Neural progenitor cell (in vitro differentiated cells): ENCODE results near the gene KNL1. TPM values are rescaled to one million over a fixed set of nuclear protein-coding genes. Genes with fewer than 3 reads are reported as not detected.
A peak's percentile ranks its signal among the peaks of the same experiment; 100 is the strongest.

Source experiments
- DNase-seq: peaks from one replicate; pipeline ENCODE4 v3.0.0-alpha.2; 2016; ENCODE audit warnings: low spot score
- H2AFZ ChIP-seq: fragments of 200-600 bp; sonication (generic); replicated peaks from 2 replicates; pipeline ENCODE4 v1.6.1; 2016; ENCODE audit warnings: antibody characterized with exemption
- H3F3A ChIP-seq: fragments of 200-600 bp; sonication (generic); 2 replicates; pipeline ENCODE4 v1.6.1; 2016; ENCODE audit warnings: antibody characterized with exemption, low read depth
- H3K27ac ChIP-seq: fragments of 200-600 bp; sonication (generic); 2 replicates; pipeline ENCODE4 v1.5.1; 2016; ENCODE audit warnings: mild to moderate bottlenecking
- H3K27me3 ChIP-seq: fragments of 200-600 bp; sonication (generic); 2 replicates; pipeline ENCODE4 v1.6.1; 2016; ENCODE audit warnings: mild to moderate bottlenecking, moderate library complexity
- H3K36me3 ChIP-seq: fragments of 200-600 bp; sonication (generic); 2 replicates; pipeline ENCODE4 v1.5.1; 2016
- H3K4me1 ChIP-seq: fragments of 200-600 bp; sonication (generic); 2 replicates; pipeline ENCODE4 v1.6.1; 2016; ENCODE audit warnings: mixed run types
- H3K4me2 ChIP-seq: fragments of 200-600 bp; sonication (generic); 2 replicates; pipeline ENCODE4 v1.6.1; 2016
- H3K4me3 ChIP-seq: fragments of 200-600 bp; sonication (generic); 2 replicates; pipeline ENCODE4 v1.5.1; 2016
- H3K79me2 ChIP-seq: fragments of 200-600 bp; sonication (generic); 2 replicates; pipeline ENCODE4 v1.6.1; 2016; ENCODE audit warnings: low read depth
- H3K9ac ChIP-seq: fragments of 200-600 bp; sonication (generic); 2 replicates; pipeline ENCODE4 v1.6.1; 2016
- H3K9me3 ChIP-seq: fragments of 200-600 bp; sonication (generic); 2 replicates; pipeline ENCODE4 v1.5.1; 2016; ENCODE audit warnings: low read depth
- H4K20me1 ChIP-seq: fragments of 200-600 bp; sonication (generic); 2 replicates; pipeline ENCODE4 v1.6.1; 2016; ENCODE audit warnings: low read depth
- H3K27ac Mint-ChIP-seq: 3 replicates; pipeline ENCODE4 v1.8.0; 2021; ENCODE audit warnings: mixed read lengths
- H3K27me3 Mint-ChIP-seq: 2 replicates; pipeline ENCODE4 v1.8.0; 2022; ENCODE audit warnings: low read depth, mild to moderate bottlenecking, inconsistent platforms, moderate library complexity, mixed read lengths; ENCODE audit not compliant: insufficient read depth
- H3K36me3 Mint-ChIP-seq: 3 replicates; pipeline ENCODE4 v1.8.0; 2021; ENCODE audit warnings: mixed read lengths
- H3K4me1 Mint-ChIP-seq: 3 replicates; pipeline ENCODE4 v1.8.0; 2021; ENCODE audit warnings: mixed read lengths
- H3K4me3 Mint-ChIP-seq: 3 replicates; pipeline ENCODE4 v1.8.0; 2021; ENCODE audit warnings: mild to moderate bottlenecking, moderate library complexity, mixed read lengths
- H3K9me3 Mint-ChIP-seq: 3 replicates; pipeline ENCODE4 v1.8.0; 2020; ENCODE audit warnings: mixed read lengths
- EZH2 ChIP-seq: fragments of 200-600 bp; sonication (generic); IDR thresholded peaks from 2 replicates; pipeline ENCODE4 v1.6.1; 2017; ENCODE audit warnings: antibody characterized with exemption, mild to moderate bottlenecking, moderate library complexity
- EZH2phosphoT487 ChIP-seq: fragments of 200-600 bp; sonication (generic); IDR thresholded peaks from 2 replicates; pipeline ENCODE4 v1.6.1; 2017; ENCODE audit warnings: antibody characterized with exemption
- total RNA-seq: library from RNA; depleted of rRNA; stranded (reverse); fragments of >200 nt; gene quantifications from 2 replicates; pipeline ENCODE4 v1.2.3, GENCODE V29; 2015; ENCODE audit warnings: low replicate concordance
- TF ChIP-seq, protein P1 (sequence below): fragments of 200-600 bp; sonication (generic); IDR thresholded peaks from 2 replicates; pipeline ENCODE4 v1.5.1; 2017; ENCODE audit warnings: antibody characterized with exemption, mild to moderate bottlenecking

The KNL1 gene
- total RNA-seq, 1 donor from 2014 or later, result 125 TPM

DNA sequence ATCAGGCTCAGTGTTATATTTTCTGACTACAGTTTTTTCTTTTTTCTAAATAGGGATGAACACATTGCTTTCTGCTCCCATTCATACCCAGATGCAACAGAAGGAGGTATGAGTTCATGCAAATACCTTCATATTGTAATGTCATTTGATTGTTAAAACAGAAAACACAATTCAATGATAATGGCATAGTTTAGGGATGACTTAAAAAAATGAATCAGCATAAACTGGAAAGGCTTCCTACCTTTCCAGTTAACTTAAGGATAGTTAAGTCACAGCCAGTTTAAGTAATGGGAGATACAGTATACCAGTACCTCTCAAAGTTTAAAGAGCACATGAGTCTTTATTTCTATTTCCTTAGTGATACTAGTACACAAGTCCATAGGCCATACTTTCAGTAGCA is 24.9 kb downstream of the KNL1 start:
- Mint-ChIP-seq H3K9me3 (no peaks in the 10 kb centered on the region), H3K36me3 (peaks cover 15% of the 10 kb centered on the region)
- no peak overlapping the region for H3K27ac ChIP-seq

DNA sequence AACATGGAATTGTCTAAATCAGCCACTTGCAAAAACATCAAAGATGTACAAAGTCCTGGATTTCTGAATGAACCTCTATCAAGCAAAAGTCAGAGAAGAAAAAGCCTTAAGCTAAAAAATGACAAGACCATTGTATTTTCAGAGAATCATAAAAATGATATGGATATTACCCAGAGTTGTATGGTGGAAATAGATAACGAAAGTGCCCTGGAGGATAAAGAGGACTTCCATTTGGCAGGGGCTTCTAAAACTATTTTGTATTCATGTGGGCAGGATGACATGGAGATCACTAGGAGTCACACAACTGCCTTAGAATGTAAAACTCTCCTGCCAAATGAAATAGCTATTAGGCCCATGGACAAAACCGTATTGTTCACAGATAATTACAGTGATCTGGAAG is 29.3 kb downstream of the KNL1 start:
- Histone ChIP-seq H3K4me2 (no peak overlapping the region), H3K27ac (no peak overlapping the region), H2AFZ (no peak overlapping the region), H3K9me3 (no peaks in the 10 kb centered on the region), H3K4me3 (no peak overlapping the region), H3K9ac (peak overlapping the region; percentile 30), H3F3A (no peaks in the 10 kb centered on the region), H3K27me3 (no peaks in the 10 kb centered on the region), H3K79me2 (no peaks in the 10 kb centered on the region), H3K36me3 (no peaks in the 10 kb centered on the region), H3K4me1 (no peaks in the 10 kb centered on the region), H4K20me1 (no peaks in the 10 kb centered on the region)
- no peak overlapping the region for H3K27ac Mint-ChIP-seq
- H3K4me1 Mint-ChIP-seq, result no peaks in the 10 kb centered on the region
- TF ChIP-seq EZH2 (no peak), EZH2phosphoT487 (no peak)
- TF ChIP-seq, protein P1, sequence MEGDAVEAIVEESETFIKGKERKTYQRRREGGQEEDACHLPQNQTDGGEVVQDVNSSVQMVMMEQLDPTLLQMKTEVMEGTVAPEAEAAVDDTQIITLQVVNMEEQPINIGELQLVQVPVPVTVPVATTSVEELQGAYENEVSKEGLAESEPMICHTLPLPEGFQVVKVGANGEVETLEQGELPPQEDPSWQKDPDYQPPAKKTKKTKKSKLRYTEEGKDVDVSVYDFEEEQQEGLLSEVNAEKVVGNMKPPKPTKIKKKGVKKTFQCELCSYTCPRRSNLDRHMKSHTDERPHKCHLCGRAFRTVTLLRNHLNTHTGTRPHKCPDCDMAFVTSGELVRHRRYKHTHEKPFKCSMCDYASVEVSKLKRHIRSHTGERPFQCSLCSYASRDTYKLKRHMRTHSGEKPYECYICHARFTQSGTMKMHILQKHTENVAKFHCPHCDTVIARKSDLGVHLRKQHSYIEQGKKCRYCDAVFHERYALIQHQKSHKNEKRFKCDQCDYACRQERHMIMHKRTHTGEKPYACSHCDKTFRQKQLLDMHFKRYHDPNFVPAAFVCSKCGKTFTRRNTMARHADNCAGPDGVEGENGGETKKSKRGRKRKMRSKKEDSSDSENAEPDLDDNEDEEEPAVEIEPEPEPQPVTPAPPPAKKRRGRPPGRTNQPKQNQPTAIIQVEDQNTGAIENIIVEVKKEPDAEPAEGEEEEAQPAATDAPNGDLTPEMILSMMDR, result no peak
- no peaks in the 10 kb centered on the region for H3K27me3 Mint-ChIP-seq
- no peak overlapping the region for H3K4me3 Mint-ChIP-seq
- no peaks in the 10 kb centered on the region for H3K9me3 Mint-ChIP-seq
- DNase-seq, result no peak
- peaks cover 14% of the 10 kb centered on the region for H3K36me3 Mint-ChIP-seq

More for the DNA sequence above, 24.9 kb downstream of the KNL1 start:
- no peaks in the 10 kb centered on the region for H3K79me2 ChIP-seq
- no peaks in the 10 kb centered on the region for H3K9me3 ChIP-seq
- no peaks in the 10 kb centered on the region for H3K4me1 Mint-ChIP-seq
- no peak overlapping the region for H2AFZ ChIP-seq
- no peaks in the 10 kb centered on the region for H3K4me1 ChIP-seq
- no peaks in the 10 kb centered on the region for H3K27me3 ChIP-seq
- H3K9ac ChIP-seq, result no peak overlapping the region
- no peak overlapping the region for H3K4me2 ChIP-seq
- no peaks in the 10 kb centered on the region for H3K36me3 ChIP-seq
- no peak overlapping the region for H3K4me3 ChIP-seq
- H3F3A ChIP-seq, result no peaks in the 10 kb centered on the region
- H4K20me1 ChIP-seq, result no peaks in the 10 kb centered on the region
- TF ChIP-seq EZH2phosphoT487 (no peak), EZH2 (no peak)
- TF ChIP-seq, protein P1, result no peak
- H3K27me3 Mint-ChIP-seq, result no peaks in the 10 kb centered on the region
- DNase-seq, result no peak
- H3K4me3 Mint-ChIP-seq, result no peak overlapping the region
- no peak overlapping the region for H3K27ac Mint-ChIP-seq

DNA sequence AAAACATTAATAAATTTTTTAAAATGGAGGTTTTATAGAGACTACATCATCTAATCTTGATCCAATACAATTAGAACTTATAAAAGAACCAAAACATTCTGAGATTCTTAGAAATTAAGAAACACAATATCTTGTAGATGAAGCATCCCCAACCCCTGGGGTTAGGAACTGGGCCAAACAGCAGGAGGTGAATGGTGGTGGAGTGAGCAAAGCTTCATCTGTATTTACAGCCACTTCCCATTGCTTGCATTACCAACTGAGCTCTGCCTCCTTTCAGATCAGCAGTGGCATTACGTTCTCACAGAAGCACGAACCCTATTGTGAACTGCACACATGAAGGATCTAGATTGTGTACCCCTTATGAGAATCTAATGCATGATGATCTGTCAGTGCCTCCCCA is 36.3 kb downstream of the KNL1 start:
- TF ChIP-seq EZH2phosphoT487, result no peak
- TF ChIP-seq, protein P1, result no peak
- no peak for TF ChIP-seq EZH2
- Histone ChIP-seq H3F3A (no peaks in the 10 kb centered on the region), H3K79me2 (no peaks in the 10 kb centered on the region), H3K9ac (no peak overlapping the region), H3K9me3 (no peaks in the 10 kb centered on the region), H2AFZ (no peak overlapping the region), H3K27ac (no peak overlapping the region), H3K27me3 (no peaks in the 10 kb centered on the region), H3K4me2 (no peak overlapping the region), H3K4me1 (no peaks in the 10 kb centered on the region), H4K20me1 (no peaks in the 10 kb centered on the region), H3K36me3 (peaks cover 6% of the 10 kb centered on the region), H3K4me3 (no peak overlapping the region)
- Mint-ChIP-seq H3K36me3 (peaks cover 16% of the 10 kb centered on the region), H3K4me1 (no peaks in the 10 kb centered on the region), H3K9me3 (no peaks in the 10 kb centered on the region), H3K4me3 (no peak overlapping the region), H3K27me3 (no peaks in the 10 kb centered on the region), H3K27ac (no peak overlapping the region)
- DNase-seq, result no peak
